Thyroid gland (tissue), 4 donors: ENCODE results near the gene CCDC170.

Experiments
- POLR2A ChIP-seq, 2 donors: fragments of 450-650 bp; IDR thresholded peaks; one replicate each; pipeline ENCODE4 v1.6.1; 2017; ENCODE audit warnings: antibody characterized with exemption in 2 of 2, mild to moderate bottlenecking in 2 of 2, moderate library complexity in 1 of 2
- TF ChIP-seq, protein P1 (sequence below), 6 experiments: fragments of 200-600 bp in 3 of 6; fragments of 450-650 bp in 3 of 6; sonication (generic) in 3 of 6; IDR thresholded peaks; one replicate each; pipeline ENCODE4 v1.5.1; 2016 to 2019; ENCODE audit warnings: antibody characterized with exemption in 6 of 6, mild to moderate bottlenecking in 2 of 6, inconsistent platforms in 1 of 6, moderate library complexity in 1 of 6

GRCh38 chr6:151590742-151591141 is 96.9 kb downstream of the CCDC170 start:
- no peak for TF ChIP-seq POLR2A (IDR thresholded peaks at IDR 0.05)
- TF ChIP-seq, protein P1, sequence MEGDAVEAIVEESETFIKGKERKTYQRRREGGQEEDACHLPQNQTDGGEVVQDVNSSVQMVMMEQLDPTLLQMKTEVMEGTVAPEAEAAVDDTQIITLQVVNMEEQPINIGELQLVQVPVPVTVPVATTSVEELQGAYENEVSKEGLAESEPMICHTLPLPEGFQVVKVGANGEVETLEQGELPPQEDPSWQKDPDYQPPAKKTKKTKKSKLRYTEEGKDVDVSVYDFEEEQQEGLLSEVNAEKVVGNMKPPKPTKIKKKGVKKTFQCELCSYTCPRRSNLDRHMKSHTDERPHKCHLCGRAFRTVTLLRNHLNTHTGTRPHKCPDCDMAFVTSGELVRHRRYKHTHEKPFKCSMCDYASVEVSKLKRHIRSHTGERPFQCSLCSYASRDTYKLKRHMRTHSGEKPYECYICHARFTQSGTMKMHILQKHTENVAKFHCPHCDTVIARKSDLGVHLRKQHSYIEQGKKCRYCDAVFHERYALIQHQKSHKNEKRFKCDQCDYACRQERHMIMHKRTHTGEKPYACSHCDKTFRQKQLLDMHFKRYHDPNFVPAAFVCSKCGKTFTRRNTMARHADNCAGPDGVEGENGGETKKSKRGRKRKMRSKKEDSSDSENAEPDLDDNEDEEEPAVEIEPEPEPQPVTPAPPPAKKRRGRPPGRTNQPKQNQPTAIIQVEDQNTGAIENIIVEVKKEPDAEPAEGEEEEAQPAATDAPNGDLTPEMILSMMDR (IDR thresholded peaks at IDR 0.05) = no peak
